GM12872 (cell line): ENCODE data around the gene NETO2.

ENCODE experiments used
- CTCF ChIP-seq: IDR thresholded peaks from 3 replicates; pipeline ENCODE4 v1.5.1; 2011; ENCODE audit warnings: low read depth, mild to moderate bottlenecking, low read length, moderate library complexity; ENCODE audit not compliant: insufficient read depth

NETO2 gene

GRCh38 chr16:47140686-47141085, 3.1 kb downstream of the NETO2 start:
- TF ChIP-seq CTCF = no peak

- TF ChIP-seq CTCF = no peak
Measured at GRCh38 chr16:47139561-47140185, 4.1 kb downstream of the NETO2 start.

GRCh38 chr16:47136099-47136842, 7.5 kb downstream of the NETO2 start:
- no peak for TF ChIP-seq CTCF

GRCh38 chr16:47134550-47134949, 9.2 kb downstream of the NETO2 start:
- TF ChIP-seq CTCF = no peak

- no peak for TF ChIP-seq CTCF
Measured at GRCh38 chr16:47132308-47132707, 11.4 kb downstream of the NETO2 start.

GRCh38 chr16:47129755-47130435, 13.8 kb downstream of the NETO2 start:
- no peak for TF ChIP-seq CTCF

- TF ChIP-seq CTCF = no peak
Measured at GRCh38 chr16:47127541-47127940, 16.2 kb downstream of the NETO2 start.
